Measurements from ENCODE around the gene DUS3L.

DUS3L gene

DNA sequence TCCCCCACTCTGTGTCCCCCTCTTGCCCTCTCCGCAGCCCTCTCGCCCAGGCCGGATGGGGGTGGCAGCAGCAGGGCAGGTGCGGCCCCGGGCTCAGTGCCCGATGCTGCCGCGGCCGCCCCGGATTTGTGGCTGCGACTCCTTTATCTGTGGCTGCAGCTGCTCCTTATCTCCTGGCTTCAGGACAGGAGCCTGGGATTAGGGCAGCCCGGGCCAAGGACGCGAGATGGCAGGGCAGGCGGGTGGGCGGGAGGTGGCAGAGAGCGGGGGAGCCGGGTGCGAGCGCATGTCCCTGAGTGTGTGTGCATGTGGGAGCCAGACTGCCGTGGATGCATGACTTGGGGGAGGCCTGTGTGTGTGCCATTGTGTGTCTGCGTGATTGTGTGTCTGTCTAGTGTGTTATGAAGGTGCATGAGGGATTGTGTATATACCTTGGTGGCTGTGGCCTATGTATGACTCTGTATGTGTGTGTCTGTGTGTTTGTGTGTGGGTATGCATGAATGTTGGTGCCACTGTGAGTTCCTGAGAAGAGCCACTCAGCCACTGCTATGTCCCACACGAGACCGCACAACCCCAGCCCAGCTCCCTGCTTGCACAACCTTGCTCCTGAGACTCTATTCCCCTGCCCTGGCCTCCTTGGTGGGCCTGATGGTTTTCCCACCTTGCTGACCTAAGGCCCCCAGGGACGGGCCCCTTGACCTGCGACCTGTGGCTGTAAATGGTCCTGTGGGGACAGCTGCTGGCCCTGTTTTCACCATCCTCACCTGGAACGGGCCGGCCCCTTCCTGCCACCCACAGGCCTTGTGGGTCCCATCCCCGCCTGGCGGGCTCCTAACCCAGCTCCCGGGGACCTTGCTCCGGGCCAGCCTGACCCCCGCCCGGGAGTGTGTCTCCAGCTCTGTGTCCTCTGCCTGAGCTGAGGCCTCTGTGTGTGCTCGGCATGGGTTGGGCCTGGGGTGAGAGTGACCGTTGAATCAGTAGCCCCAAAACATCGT is 8.6 kb upstream of the DUS3L start:
- TF ChIP-seq, protein P1, sequence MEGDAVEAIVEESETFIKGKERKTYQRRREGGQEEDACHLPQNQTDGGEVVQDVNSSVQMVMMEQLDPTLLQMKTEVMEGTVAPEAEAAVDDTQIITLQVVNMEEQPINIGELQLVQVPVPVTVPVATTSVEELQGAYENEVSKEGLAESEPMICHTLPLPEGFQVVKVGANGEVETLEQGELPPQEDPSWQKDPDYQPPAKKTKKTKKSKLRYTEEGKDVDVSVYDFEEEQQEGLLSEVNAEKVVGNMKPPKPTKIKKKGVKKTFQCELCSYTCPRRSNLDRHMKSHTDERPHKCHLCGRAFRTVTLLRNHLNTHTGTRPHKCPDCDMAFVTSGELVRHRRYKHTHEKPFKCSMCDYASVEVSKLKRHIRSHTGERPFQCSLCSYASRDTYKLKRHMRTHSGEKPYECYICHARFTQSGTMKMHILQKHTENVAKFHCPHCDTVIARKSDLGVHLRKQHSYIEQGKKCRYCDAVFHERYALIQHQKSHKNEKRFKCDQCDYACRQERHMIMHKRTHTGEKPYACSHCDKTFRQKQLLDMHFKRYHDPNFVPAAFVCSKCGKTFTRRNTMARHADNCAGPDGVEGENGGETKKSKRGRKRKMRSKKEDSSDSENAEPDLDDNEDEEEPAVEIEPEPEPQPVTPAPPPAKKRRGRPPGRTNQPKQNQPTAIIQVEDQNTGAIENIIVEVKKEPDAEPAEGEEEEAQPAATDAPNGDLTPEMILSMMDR (IDR thresholded peaks at IDR 0.05): no peak
- H3K4me1 Mint-ChIP-seq: peaks cover 37% of the 10 kb centered on the region
- H3K27ac Mint-ChIP-seq: peak overlapping the region; percentile 81
- H3K9me3 Mint-ChIP-seq: no peaks in the 10 kb centered on the region
- H3K36me3 Mint-ChIP-seq (ENCODE audit: low read depth): no peaks in the 10 kb centered on the region
- H3K27me3 Mint-ChIP-seq (ENCODE audit: low read depth, poor library complexity): peaks cover 23% of the 10 kb centered on the region
- H3K4me3 Mint-ChIP-seq: no peak overlapping the region
- DNase-seq: no peak

DNA sequence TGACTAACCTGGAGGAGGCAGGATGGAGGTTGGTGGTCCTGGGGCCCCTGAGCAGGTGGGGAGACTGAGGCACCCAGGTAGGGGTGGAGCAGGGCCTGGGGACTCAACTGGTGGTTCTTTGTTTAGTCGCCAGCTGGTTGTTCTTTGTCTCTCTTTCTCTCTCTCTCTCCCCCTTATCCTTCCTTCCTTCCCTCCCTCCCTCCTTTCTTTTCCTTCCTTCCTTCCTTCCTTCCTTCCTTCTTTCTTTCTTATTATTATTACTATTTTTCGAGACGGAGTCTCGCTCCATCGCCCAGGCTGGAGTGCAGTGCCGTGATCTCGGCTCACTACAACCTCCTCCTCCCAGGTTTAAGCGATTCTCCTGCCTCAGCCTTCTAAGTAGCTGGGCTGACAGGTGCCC is 7.3 kb upstream of the DUS3L start:
- H3K27ac Mint-ChIP-seq: no peak overlapping the region
- H3K4me1 Mint-ChIP-seq: peaks cover 33% of the 10 kb centered on the region

DNA sequence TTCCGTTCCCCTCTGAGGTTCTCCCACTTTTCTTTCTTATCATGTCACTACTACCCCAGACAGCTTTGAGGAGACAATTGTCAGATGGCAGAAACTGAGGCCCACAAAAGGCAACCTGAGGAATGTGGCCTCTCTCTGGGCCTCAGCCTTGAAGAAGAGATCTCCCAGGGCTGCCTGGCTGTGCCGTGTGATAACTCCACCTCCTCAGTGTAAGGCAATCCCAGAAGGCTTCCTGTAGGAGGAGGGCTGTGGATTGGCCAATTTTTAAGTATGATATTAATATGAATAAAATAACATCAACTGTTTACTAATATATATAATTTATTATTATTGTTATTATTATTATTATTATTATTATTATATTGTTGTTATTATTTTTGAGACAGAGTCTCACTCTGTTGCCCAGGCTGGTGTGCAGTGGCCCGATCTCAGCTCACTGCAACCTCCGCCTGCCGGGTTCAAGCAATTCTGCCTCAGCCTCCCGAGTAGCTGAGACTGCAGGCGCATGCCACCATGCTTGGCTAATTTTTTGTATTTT is 4.5 kb upstream of the DUS3L start:
- H3K9me3 Mint-ChIP-seq: peaks cover 4% of the 10 kb centered on the region
- TF ChIP-seq, protein P1 (IDR thresholded peaks at IDR 0.05): no peak
- peaks cover 18% of the 10 kb centered on the region for H3K27me3 Mint-ChIP-seq (ENCODE audit: low read depth, poor library complexity)
- peaks cover 24% of the 10 kb centered on the region for H3K4me1 Mint-ChIP-seq
- H3K4me3 Mint-ChIP-seq: no peak overlapping the region
- DNase-seq: no peak
- H3K36me3 Mint-ChIP-seq (ENCODE audit: low read depth): peaks cover 6% of the 10 kb centered on the region
- H3K27ac Mint-ChIP-seq: no peak overlapping the region

More for the DNA sequence above, 7.3 kb upstream of the DUS3L start:
- TF ChIP-seq, protein P1 (IDR thresholded peaks at IDR 0.05): no peak
- Mint-ChIP-seq H3K36me3 (ENCODE audit: low read depth) (no peaks in the 10 kb centered on the region), H3K9me3 (no peaks in the 10 kb centered on the region), H3K4me3 (no peak overlapping the region), H3K27me3 (ENCODE audit: low read depth, poor library complexity) (peaks cover 18% of the 10 kb centered on the region)
- no peak for DNase-seq

DNA sequence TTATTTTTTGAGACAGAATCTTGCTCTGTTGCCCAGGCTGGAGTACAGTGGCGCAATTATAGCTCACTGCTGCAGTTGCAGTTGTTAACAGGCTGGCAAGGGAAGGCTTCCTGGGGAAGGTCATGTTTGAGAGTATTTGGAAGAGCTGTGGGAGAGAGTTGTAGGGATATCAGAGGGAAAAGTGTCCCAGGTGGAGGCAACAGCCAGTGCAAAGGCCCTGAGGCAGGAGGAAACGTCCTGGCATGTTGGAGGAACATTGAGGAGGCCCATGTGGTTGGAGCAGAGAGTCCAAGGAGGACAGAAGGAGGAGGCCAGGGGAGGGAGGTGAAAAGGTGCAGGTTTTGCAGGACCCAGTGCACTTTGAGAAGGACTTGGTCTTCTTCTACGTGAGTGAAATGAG is 2.2 kb upstream of the DUS3L start:
- H3K36me3 Mint-ChIP-seq (ENCODE audit: low read depth): peaks cover 19% of the 10 kb centered on the region
- peaks cover 4% of the 10 kb centered on the region for H3K9me3 Mint-ChIP-seq
- DNase-seq: no peak
- H3K27ac Mint-ChIP-seq: no peak overlapping the region
- peaks cover 11% of the 10 kb centered on the region for H3K27me3 Mint-ChIP-seq (ENCODE audit: low read depth, poor library complexity)
- H3K4me3 Mint-ChIP-seq: no peak overlapping the region
- H3K4me1 Mint-ChIP-seq: peaks cover 13% of the 10 kb centered on the region
- TF ChIP-seq, protein P1 (IDR thresholded peaks at IDR 0.05): no peak

DNA sequence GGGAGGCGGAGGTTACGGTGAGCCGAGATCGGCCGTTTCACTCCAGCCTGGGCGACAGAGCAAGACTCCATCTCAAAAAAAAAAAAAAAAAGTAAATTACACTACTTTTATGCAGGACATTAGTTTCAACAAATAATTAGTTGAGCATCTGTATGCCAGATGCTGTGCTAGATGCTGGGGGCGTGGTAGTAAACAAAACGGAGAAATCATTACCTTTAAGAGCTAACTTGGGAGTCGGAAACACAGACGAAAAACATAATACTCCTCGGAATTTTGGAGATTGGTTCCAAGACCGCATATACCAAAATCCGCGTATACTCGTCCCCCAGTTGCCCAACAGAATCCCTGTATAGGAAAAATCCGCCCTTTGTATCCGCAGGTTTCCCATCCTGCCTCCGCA is 1.3 kb upstream of the DUS3L start:
- H3K27ac Mint-ChIP-seq: no peak overlapping the region
- peaks cover 8% of the 10 kb centered on the region for H3K27me3 Mint-ChIP-seq (ENCODE audit: low read depth, poor library complexity)
- H3K4me3 Mint-ChIP-seq: peak overlapping the region; percentile 13
- TF ChIP-seq, protein P1 (IDR thresholded peaks at IDR 0.05): no peak
- peaks cover 13% of the 10 kb centered on the region for H3K4me1 Mint-ChIP-seq
- no peak for DNase-seq
- H3K9me3 Mint-ChIP-seq: peaks cover 4% of the 10 kb centered on the region
- H3K36me3 Mint-ChIP-seq (ENCODE audit: low read depth): peaks cover 22% of the 10 kb centered on the region

All from nephron progenitor cell (in vitro differentiated cells).